ENCODE measurements around the gene EVA1A.
A peak's percentile ranks its signal among the peaks of the same experiment; 100 is the strongest.

The EVA1A gene

DNA sequence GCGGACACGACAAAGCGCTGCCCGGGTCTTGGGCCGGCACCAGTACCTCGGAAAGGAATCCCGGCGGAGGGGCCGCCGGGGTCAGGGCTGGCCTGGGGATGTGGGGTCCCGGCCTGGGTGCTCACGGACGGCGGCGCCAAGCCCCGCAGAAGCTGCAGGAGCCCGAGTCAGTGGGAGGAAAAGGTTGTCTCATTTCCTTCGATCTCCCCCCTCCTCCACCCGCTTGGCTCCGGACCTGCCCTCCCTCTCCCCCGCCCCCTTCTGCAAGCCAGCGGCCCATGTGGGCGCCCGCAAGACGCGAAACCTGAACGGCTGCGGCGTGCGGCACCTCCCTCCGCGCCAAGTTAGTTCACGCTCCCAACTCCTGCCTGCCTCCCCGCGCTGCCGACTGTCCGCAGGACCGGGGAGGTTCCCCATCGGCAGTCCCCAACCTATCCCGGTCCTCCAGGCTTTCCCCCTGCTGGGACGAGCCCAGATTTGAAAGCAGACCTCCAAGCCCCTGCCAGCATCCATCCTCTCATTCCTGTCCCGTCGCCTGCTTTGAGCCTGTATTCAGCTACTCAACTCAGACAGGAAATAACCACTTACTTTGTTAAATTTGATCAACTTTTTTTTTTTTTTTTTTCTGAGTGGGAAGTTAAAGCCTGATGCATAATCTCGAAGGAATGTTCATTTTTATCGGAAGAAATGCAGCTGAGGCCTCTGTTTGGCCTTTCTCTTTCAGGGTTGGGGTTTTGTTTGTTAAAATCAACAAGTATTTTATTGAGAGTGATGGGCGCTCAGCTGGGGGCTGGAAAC is at the start of gene EVA1A:
Gene EVA1A, minus strand, starts transcription at position 172 of the 798 bp plus-strand sequence. CDS start 42,799 bp downstream, outside the sequence.
- DNase-seq = peak; percentile 84

DNA sequence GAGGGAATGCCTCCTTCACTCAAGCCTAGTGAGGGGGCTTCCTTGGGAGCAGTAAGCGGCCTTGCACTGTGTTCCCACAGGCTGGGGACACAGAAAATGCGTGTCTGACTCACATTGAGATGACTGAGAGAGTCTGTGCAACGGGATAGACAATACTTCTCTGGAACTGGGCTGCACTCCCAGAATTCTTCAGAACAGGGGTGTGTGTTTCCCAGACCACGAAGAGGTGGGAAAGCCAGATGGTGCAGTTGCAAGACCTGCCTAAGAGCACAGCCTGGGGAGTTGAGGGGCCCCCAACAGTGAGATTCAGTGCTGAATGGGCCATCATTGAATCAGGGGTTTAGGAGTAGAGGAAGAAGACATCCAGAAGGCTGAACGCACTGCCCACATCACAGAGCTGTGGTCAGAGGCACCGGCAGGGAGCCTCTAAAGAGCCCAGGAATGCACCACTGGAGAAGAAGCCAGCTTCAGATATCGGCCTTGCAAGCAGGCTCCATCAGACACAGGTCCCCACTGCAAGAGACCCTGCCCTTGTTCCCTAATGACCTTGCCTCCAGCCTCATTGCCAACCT is 49.3 kb upstream of the EVA1A start:
- no peak for DNase-seq

DNA sequence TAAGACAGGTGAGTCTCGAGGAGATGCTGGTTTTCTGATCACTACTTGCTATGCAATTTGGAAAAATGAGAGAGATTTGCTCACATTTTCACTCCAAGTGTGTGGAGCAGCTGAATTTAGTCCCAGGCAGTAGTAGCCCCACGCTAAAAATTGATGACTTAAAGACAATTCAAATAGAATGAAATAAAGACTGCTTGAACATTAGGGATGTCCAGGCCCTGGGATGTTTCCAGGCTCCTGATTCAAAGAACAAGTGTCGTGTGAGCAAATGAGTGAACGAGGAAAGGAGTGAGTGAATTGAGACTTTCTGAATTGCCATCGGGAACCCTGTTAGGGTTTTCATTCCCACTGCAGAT is 48.6 kb upstream of the EVA1A start:
- DNase-seq = no peak

DNA sequence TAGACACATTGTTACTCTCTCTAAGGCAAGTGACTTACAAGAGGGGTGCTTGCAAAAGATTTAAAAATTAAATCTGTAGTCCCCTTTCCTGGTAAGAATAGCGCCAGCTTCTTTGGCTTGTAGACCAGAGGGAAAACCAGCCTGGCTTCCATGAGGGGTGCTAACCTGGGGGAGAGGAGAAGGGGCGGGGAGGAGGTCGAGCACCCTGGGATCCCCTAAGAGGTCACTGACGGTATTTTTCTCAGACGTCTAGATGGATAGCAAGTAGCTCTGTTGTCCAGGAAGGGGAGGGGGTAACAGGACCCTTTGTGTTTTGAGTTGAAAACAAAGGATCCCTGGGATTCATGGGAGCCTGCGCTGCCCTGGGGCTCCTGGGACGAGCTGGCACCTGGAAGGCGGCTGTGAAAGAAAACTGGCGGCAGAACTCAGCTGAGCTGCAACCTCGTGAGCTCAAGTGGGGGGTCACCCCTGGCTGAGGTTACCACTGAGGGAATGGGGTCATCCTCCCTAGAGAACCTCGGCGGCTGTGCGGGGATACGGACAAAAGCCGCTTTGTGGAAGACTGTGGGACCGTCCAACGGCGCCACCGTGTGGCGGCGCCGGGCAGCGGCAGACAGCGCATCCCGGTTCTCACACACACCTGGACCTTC is 48.1 kb upstream of the EVA1A start:
- DNase-seq = peak; percentile 51

GRCh38 chr2:75607988-75608683 is 47.4 kb upstream of the EVA1A start:
- no peak for DNase-seq

- no peak for DNase-seq
Observed at GRCh38 chr2:75607400-75607798, 46.7 kb upstream of the EVA1A start.

DNA sequence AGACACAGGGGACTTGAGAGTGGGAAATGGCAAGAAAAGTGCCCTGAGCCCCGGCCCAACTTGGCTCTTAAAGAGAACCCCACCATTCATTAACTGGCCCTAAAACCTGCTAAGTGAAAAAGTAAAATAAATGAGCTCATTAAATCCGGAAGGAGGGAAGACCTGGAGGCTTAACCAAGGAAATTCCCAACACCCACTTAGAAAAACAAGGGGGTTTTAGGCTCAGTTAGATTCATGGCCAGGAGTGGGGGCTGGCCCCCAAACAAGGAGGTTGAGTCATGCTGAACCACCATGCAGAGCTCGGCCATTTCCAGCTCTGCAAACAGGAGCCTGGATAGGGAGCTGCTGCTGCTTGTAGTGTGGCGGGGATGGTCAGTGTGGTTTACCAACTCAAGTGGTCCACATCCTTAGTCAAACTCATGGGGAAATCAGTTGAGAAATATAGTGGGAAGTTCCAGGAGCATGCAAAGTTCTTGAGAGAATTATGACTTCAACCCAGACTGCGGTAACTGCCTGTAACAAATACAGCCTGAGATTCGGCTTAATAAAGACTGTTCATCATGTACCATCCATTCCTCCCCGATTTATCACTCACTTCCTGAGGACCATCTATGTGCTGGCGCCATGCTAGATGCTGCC is 46.1 kb upstream of the EVA1A start:
- DNase-seq = peak; percentile 80

DNA sequence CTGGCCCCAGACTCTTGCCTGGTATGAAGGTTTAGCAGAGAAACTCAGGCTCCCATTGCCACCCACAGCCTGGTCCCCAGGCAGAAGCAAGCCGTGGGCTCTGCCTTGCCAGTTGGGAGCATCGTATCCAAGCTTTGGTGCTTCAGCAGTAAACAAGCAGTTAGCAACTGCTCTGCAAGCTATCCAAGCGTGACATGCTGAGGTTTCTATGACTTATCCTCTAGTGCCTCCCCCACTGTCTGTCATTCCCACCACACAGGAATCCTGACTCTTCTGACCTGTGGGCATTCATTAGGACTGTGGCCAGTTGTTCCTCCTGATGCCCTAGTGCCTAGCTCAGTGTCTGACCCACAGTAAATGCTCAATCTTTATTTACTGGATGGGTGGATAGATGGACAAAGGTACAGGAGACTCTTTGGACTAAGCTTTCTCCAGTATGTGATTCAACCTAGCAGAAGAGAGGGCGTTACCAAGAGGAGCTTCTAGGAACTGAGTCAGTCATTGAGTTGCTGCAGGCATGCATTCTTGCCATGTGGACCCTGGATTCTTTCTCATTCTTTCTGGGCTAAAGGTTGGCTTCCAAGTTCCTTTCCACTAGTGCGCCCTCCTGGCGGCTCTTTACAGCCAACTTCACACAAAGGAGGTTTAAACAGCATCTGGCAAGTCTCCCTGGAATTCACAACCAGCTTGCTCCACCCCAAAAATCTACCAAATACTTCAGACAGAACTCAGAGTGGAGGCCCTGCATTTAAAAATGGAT is 45.2 kb upstream of the EVA1A start:
- peak; percentile 99 for DNase-seq

DNA sequence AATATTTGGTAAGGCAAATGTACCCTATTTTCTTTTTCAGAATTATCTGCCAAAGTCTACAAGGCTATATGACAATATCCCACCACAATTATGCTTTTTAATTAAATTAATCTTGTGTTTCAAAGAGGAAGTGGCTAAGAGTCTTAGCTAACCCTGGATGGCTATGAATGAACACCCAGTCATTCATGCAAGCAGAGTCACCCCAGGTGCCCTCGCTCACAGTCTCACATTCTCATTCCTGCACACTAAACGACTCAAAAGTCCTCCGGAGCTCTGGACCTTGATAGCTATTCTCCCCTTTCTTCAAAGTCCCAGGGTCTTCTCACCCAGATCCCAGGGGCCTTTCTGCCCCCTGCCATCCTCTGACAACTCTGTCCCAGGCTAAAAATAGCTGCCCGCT is 43.7 kb upstream of the EVA1A start:
- no peak for DNase-seq

DNA sequence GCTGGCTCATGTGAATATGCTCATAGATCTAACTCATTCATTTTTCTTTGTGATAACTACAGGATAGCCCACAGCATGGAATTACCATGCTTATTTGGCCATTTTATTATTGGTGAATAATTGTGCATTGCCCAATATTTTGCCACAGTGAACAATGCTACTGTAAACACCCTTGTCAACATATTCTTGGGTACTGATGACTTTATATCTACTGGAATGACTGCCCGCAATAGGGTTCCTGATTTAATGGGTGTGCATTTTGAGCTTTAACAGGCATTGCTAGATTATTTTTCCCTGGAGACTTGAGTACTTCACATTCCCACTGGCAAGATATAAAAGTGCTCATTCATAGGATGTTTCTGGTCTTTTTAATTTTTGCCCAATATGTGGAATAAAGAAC is 42.7 kb upstream of the EVA1A start:
- DNase-seq = no peak

DNA sequence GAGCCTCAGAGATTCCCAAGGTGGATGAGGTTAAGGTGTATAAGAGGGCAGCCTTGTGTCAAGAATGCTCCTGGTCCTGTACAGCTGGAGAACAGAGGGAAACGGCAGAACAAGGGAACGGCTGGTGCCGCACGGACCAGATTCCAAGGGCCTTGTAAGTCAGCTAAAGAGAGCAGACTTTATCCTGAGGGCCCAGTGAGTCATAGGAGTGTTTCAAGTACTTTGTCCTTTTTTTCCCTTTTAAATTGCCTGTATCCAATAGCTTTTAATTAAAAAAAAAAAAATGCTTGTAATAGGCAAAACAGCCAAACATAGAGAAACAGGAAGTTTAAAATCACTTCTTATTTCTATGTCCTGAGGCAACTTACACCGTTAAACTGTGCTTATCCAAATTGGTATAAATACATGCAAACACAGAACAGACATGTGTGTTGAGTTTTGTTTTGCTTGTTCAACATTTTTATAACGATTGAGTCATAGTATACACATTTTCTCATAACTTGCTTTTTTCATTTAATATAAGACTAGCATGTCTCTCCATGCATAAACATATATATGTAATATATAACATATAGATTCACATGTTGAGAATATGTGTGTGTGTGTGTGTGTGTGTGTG is 42.1 kb upstream of the EVA1A start:
- DNase-seq = peak; percentile 91

DNA sequence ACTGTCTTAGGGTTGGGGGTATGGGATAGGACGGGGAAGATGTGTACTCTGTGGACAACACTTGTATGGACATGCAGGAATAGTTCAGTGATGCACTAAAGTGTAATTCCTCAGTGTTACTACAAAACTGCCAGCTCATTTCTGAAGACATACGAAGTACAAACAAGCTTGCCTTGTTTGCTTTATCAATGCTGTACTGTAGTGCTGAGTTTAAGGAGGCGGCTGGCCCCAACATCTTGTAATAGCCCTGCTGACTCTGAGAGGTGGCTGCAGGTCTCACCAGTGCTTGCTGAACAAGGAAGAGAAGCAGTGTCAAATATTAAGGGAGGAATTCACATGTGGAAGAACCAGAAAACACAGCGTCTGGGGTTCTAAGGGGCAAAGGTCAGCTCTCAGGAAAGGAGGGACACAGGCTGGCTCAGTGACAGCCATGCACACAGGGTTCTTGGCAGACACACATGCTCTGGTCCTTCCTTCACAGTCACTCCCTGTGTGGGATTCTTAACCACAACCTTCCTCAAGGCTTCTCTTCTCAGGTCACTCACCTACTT is 39.8 kb upstream of the EVA1A start:
- no peak for DNase-seq

- DNase-seq = no peak
Observed at GRCh38 chr2:75598589-75599155, 37.9 kb upstream of the EVA1A start.

DNA sequence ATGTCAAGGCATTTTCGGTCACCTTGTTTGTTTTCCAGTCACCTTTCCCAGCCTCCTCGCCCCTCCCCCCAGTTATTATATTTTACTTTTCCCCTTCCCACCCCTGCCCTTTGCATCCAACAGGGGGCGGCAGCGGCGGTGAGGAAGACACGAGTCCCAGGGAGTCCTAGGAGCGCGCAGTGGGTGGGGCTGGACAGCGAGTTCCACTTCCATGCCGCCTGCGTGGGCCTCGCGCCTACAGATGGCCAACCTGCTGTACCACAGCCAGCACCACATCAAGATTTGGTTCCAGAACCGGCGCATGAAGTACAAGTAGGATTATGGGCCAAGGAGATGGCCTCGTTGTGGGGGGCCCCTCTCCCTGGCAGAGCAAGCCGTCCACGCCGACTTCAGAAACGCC is 37.2 kb upstream of the EVA1A start:
- no peak for DNase-seq

DNA sequence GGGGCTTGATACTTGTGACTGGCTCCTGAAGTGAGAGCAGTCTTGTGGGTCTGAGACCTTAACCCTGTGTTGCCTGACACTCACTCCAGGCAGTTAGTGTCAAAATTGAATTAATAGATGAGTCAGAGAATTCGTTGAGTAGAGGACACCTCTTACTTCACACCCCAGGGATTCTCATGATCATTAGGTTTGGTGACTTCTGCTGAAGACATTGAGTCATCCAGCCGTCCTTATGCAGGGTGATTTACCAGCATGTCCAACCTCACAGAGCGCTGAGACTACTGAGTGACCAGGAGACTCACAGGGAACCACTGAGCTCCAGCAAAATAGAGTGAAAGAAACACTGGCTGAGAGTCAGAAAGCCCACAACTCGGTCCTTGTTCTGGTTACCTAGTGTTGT is 36.0 kb upstream of the EVA1A start:
- DNase-seq = peak; percentile 57

DNA sequence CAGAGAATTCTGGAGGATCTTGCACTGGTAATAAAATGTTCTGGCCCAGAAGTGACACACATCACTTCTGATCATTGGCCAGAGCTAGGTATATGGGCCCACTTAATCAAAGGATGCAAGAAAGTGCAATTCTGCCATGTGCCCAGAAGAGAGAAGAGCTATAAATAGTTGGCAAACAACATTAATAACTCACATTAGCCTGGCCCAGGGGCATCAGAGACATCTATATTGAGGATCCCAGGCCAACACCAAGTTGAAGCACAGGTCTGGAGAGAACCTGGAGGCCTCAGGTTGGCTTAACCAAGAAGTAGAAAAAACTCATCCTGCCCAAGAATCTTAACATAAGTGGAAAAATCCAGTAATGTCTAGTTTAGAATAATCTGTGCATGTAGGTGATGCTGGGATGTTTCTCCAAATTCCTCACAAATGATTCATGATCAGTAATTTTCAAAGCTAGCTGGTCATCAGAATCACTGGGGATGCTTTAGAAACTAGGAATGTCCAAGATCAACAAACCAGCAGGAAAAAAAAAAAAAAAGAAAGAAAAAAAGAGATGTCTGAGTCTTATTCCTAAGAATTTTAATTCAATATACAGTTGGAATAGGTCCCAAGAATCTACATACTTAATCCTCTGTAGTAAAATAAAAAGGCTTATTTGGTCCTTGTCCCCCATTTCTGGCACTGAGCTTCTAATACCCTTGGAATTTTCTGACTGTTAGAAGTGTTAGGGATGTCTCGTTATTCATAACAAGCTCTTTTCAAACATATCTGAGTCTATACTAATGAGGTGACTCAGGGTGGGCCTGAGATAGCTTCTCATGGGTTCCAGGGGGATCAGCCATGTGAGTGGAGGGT is 35.0 kb upstream of the EVA1A start:
- DNase-seq = peak; percentile 94

GRCh38 chr2:75594596-75594995 is 33.9 kb upstream of the EVA1A start:
- DNase-seq = no peak

- no peak for DNase-seq
Observed at GRCh38 chr2:75592888-75593287, 32.1 kb upstream of the EVA1A start.

DNA sequence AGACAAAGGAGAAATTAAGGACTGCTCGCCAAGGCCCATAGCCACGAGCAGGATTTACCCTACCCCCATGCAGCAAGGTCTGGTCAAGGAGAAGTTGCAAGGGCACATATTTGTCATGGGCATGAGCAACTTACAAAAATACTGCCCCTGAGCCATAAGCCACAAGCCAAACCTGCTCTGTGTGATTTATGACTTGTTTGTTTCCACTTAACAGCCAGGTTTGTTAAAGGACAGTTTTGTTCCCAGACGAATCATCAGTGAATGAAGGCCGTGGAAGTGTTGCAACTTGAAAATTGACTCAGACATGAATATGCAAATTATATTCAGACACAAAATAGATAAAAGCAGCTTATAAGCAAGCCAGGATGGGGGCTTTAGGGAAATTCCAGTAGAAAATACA is 31.3 kb upstream of the EVA1A start:
- peak; percentile 87 for DNase-seq

Measured in EL (cell line).